HepG2 (cell line): ENCODE data around the gene ZDHHC7.

ENCODE experiments used
- RFX5 ChIP-seq: IDR thresholded peaks from 2 replicates; pipeline ENCODE4 v1.6.1; 2011; ENCODE audit warnings: low read depth, low read length, improper control_type of control experiment
- ZNF251 ChIP-seq: sonication (generic); formaldehyde crosslinking; IDR thresholded peaks from 2 replicates; pipeline ENCODE4 v1.9.0; 2021; ENCODE audit warnings: mild to moderate bottlenecking, missing genetic modification reagents
- ZNF34 ChIP-seq: sonication (generic); formaldehyde crosslinking; IDR thresholded peaks from 2 replicates; pipeline ENCODE4 v1.4.0; 2020; ENCODE audit warnings: mild to moderate bottlenecking, missing genetic modification reagents, borderline replicate concordance
- ZNF354B ChIP-seq: sonication (generic); formaldehyde crosslinking; IDR thresholded peaks from 2 replicates; pipeline ENCODE4 v1.8.0; 2022; ENCODE audit warnings: mild to moderate bottlenecking, missing genetic modification reagents
- TF ChIP-seq, protein P1 (sequence below): sonication (generic); formaldehyde crosslinking; IDR thresholded peaks from 2 replicates; pipeline ENCODE4 v1.5.0; 2020; ENCODE audit warnings: mild to moderate bottlenecking, missing genetic modification reagents, moderate library complexity

DNA sequence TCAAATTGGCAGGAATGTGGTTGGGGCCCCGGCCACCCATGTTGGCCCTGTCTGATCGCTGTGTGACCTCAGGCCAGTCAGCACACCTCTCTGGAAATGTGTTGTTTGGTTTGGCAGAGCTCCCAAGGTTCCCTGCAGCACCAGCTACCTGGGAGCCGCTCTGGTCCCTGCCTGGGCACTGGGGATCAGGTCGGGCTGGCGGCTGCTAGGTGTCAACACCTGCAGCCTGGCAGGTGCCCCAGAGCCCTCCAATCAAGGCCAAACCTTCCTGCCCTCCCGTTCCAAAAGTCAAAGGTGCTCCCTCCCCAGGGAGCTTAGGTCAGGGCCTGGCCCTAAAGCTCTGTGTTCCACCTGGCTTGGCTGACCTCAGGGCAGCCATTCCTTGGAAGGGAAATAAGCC, 55.9 kb downstream of the ZDHHC7 start:
- no peak for TF ChIP-seq ZNF354B (CRISPR knock-in tag)
- TF ChIP-seq, protein P1, sequence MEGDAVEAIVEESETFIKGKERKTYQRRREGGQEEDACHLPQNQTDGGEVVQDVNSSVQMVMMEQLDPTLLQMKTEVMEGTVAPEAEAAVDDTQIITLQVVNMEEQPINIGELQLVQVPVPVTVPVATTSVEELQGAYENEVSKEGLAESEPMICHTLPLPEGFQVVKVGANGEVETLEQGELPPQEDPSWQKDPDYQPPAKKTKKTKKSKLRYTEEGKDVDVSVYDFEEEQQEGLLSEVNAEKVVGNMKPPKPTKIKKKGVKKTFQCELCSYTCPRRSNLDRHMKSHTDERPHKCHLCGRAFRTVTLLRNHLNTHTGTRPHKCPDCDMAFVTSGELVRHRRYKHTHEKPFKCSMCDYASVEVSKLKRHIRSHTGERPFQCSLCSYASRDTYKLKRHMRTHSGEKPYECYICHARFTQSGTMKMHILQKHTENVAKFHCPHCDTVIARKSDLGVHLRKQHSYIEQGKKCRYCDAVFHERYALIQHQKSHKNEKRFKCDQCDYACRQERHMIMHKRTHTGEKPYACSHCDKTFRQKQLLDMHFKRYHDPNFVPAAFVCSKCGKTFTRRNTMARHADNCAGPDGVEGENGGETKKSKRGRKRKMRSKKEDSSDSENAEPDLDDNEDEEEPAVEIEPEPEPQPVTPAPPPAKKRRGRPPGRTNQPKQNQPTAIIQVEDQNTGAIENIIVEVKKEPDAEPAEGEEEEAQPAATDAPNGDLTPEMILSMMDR (CRISPR knock-in tag) = no peak
- no peak for TF ChIP-seq RFX5
- no peak for TF ChIP-seq ZNF34 (CRISPR knock-in tag)
- TF ChIP-seq ZNF251 = no peak
